Measurements from ENCODE around the gene LIN52.

- TF ChIP-seq CTCF (IDR thresholded peaks at IDR 0.05) (no peak), POLR2AphosphoS5 (IDR thresholded peaks at IDR 0.05; ENCODE audit: insufficient read depth in 1 of 2, low read depth in 1 of 2) (no peak), POLR2A (IDR thresholded peaks at IDR 0.05) (no peak)
Observed at GRCh38 chr14:74062809-74063150, 22.0 kb upstream of the LIN52 start.
